Hippocampal formation (tissue), 2 donors: Measurements from ENCODE around the gene PFKM.

Experiments
- DNase-seq, 2 donors: peaks; one replicate each; lab custom pipeline; 2025; lab: John Stamatoyannopoulos, UW

Gene PFKM

GRCh38 chr12:48157018-48157888 lies 38.1 kb downstream of the PFKM start, which contains the start of gene ASB8:
Gene ASB8 (minus strand): TSS chr12:48157515. CDS start chr12:48153496, 4,019 bp downstream.
- DNase-seq, result peak; percentile 95 to 96

- no peak for DNase-seq
Measured at GRCh38 chr12:48157889-48158370, 38.8 kb downstream of the PFKM start.

- no peak for DNase-seq
Measured at GRCh38 chr12:48160046-48160445, 40.9 kb downstream of the PFKM start.

GRCh38 chr12:48160807-48161206 lies 41.6 kb downstream of the PFKM start:
- peak in 1 of 2 donors; percentile 19 for DNase-seq

- DNase-seq, result no peak
Measured at GRCh38 chr12:48163150-48163747, 44.1 kb downstream of the PFKM start.

GRCh38 chr12:48164451-48164850 lies 45.3 kb downstream of the PFKM start:
- peak in 1 of 2 donors; percentile 37 for DNase-seq

GRCh38 chr12:48165089-48165981 lies 46.2 kb downstream of the PFKM start:
- DNase-seq, result peak in 1 of 2 donors; percentile 34

GRCh38 chr12:48169011-48169410 lies 49.8 kb downstream of the PFKM start:
- DNase-seq, result no peak

- no peak for DNase-seq
Measured at GRCh38 chr12:48175613-48176416, 56.7 kb downstream of the PFKM start.

GRCh38 chr12:48176417-48176751 lies 57.2 kb downstream of the PFKM start:
- no peak for DNase-seq

- no peak for DNase-seq
Measured at GRCh38 chr12:48177982-48178381, 58.8 kb downstream of the PFKM start.

GRCh38 chr12:48179466-48179865 lies 60.3 kb downstream of the PFKM start:
- DNase-seq, result no peak

GRCh38 chr12:48180424-48180823 lies 61.3 kb downstream of the PFKM start:
- no peak for DNase-seq

GRCh38 chr12:48180857-48181495 lies 61.8 kb downstream of the PFKM start:
- no peak for DNase-seq

GRCh38 chr12:48182631-48183030 lies 63.5 kb downstream of the PFKM start:
- DNase-seq, result no peak

GRCh38 chr12:48183091-48183875 lies 64.1 kb downstream of the PFKM start, which contains the start of gene CCDC184:
Gene CCDC184 (plus strand): TSS chr12:48183644. CDS start chr12:48184123, 479 bp downstream.
- peak; percentile 61 to 70 for DNase-seq

- DNase-seq, result no peak
Measured at GRCh38 chr12:48183876-48184548, 64.8 kb downstream of the PFKM start.

- DNase-seq, result no peak
Measured at GRCh38 chr12:48184549-48184922, 65.4 kb downstream of the PFKM start.

GRCh38 chr12:48185181-48185919 lies 66.2 kb downstream of the PFKM start:
- peak in 1 of 2 donors; percentile 32 for DNase-seq
